HUDEP-2 (cell line): ENCODE measurements around the gene IKZF3.
"Not testable (repeated sequence)": the region's sequence is repeated elsewhere in the genome, so short reads cannot be mapped to it uniquely, and the experiment has no call there.

Source experiments
- DNase-seq, 76 experiments: peaks; one replicate each; lab custom pipeline; 2025; ENCODE audit not compliant: unreplicated experiment in 76 of 76; lab: John Stamatoyannopoulos, UW

Gene IKZF3

DNA sequence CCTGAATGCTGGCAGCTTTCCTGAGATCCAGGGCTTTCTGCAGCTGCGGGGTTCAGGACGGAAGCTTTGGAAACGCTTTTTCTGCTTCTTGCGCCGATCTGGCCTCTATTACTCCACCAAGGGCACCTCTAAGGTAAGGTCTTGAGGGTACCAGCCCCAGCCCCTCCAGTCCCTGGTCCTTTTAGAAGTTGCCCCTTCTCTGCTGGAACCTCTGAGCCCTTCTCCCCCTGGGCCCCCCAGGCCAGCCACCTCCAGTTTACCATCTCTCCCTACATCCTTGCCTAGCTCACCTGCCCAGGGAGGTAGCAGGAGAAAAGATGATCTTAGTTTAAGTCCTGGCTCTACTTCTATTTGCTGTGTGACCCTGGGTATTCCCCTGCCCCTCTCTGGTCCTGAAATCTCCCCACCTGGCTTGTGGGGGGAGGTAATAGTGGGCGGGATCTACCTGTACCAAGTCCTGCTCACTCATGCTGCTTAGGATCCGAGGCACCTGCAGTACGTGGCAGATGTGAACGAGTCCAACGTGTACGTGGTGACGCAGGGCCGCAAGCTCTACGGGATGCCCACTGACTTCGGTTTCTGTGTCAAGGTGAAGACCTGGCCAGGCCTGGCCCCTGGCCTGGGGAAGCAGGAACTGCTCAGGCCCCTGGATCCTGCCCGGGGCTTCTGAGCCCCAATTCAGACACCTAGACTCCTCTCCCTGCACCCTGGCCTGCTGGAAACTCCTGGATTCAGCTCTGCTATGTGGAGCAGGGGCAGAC is 119.9 kb downstream of the IKZF3 start:
- no peak for DNase-seq

GRCh38 chr17:39742856-39743436 is 121.2 kb downstream of the IKZF3 start:
- peak in 1 of 76 experiments; percentile 6 for DNase-seq

GRCh38 chr17:39742126-39742855 is 121.8 kb downstream of the IKZF3 start:
- no peak for DNase-seq

DNA sequence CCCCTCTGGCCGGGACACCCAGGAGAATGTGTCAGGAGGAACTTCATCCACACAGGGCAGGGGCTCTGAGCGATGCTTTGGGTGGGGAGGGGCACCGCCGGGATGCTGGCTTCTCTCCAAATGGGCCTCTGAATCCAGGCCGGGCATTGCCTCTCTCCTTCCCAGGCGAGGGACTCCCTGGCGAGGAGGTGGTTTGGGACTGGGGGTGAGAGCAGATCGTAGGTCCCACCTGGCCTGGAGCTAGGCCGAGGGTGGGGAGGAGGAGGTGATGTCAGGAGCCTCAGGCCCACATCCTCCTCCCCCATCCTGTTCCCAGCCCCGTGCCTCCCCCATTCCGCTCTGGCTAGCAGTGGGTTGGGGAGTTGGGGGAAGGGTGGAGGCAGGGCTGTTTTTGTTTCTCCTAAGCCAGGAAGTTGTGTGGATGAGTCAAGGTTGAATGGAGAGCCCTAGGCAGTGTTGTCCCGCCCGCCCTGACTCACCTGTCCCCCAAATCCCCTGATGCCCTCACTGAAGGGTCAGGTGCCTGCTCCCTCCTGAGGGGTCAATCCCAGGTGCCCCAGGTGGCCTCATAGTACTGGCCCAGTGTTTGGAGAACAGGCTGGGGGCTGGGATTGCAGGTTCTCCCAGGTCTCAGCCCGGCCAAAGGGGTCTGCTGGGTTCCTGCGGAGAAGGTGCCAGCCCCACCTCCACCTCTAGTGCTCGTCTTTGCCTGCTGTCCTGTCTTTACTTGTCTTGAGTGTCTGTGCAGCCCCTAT is 123.6 kb downstream of the IKZF3 start:
- DNase-seq = no peak

GRCh38 chr17:39739885-39740356 is 124.2 kb downstream of the IKZF3 start:
- DNase-seq = no peak

GRCh38 chr17:39738983-39739884 is 124.9 kb downstream of the IKZF3 start:
- no peak for DNase-seq

DNA sequence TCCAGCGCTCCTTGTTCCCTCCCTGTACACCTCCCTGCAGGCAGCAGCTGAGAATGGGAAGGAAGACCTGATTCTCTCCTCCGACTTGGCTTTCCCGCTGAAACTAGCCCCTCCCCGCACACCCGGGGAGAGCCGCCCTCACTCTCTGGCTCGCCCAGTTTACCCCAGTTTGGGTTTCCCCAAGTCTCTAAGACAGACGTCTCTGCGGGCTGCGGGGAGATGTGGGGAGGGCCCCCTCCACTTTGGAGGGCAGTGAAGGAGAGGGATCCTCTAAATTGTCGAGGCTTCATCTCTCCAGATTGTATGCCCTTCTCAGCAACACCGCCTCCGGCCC is 125.6 kb downstream of the IKZF3 start:
- no peak for DNase-seq

DNA sequence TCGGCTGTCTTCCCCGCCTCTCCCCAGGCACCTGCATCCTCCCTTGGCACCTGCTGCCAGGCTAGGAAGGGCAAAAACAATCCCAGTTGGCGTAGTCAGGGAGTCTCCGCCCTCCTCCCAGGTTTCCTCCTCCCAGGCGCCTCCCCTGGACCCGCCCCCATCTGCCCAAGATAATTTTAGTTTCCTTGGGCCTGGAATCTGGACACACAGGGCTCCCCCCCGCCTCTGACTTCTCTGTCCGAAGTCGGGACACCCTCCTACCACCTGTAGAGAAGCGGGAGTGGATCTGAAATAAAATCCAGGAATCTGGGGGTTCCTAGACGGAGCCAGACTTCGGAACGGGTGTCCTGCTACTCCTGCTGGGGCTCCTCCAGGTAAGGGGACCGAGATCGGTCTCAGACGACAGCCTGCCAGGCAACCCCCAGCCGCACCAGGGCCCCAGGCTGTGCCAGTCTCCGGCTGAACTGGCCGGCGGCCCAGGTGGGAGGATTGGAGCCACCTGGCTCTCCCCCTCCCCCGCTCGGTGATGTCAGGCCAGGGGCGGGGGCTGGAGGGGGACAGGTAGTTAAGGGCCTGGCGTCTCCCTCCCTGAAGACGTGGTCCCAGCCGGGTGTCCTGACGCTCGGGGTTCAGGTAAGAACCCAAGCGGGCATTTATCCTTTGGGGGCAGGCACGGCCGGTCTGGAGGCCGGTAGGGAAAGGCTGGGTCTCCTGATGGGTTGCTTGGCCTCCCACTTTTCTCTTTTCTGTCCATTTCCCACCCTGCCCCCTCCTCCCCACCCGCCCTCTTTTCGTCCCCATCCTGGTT is 126.1 kb downstream of the IKZF3 start, which contains the start of gene GRB7:
Gene GRB7, plus strand, starts transcription at position 179 of the 808 bp plus-strand sequence. CDS start 4,364 bp downstream, outside the sequence.
- no peak for DNase-seq

GRCh38 chr17:39737206-39737759 is 126.8 kb downstream of the IKZF3 start:
- no peak for DNase-seq

DNA sequence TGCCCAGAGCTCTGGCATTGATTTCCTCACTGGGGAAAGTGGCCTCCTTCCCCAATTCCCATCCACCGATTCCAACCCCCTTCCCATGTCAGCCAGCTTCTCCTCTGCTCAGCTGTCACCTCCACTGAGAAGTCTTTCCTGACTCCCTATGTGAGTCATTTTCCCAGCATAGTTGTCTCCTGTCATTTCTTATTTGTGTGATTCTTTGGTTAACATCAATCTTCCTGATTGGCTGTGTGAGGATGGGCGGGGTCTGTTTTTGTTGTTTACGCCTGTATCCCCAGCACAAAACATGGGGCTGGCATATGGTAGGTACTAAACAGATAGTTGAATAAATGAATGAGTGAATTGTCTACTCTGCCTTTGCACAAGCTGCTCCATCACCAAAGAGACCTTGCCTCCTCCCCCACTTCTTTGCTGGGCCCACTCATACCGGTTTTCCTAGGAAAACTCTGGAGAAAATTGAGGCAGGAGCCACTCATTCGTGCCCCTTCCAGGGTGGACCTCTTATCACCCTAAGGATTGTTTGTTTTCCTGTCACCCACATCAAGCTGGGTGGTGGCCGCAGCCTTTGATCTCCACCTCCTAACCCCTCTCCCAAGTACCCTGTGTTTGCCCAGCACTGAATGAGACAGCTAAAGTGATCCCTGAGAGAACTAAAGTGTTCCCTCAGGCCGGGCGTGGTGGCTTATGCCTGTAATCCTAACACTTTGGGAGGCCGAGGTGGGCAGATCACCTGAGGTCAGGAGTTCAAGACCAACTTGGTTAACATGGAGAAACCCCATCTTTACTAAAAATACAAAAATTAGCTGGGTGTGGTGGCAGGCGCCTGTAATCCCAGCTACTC is 127.6 kb downstream of the IKZF3 start:
- DNase-seq = no peak

DNA sequence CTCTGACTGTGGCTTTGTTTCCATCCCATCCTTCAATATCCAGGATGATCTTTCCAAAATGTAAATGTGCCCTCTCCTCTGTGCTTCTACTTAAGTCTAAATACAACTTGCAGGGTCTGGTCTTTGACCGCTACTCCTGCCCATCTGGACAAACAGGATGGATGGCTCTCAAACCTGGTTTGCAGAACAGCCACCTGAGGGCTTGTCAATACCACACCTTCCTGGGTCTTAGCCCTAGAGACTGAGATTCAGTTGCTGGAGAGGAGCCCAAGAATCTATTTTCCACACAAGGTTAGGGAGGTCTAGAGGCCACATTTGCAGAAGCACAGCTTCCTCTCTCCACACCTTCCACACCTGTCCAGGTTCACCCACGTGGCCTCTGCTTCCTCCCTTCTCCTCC is 128.2 kb downstream of the IKZF3 start:
- DNase-seq = no peak

DNA sequence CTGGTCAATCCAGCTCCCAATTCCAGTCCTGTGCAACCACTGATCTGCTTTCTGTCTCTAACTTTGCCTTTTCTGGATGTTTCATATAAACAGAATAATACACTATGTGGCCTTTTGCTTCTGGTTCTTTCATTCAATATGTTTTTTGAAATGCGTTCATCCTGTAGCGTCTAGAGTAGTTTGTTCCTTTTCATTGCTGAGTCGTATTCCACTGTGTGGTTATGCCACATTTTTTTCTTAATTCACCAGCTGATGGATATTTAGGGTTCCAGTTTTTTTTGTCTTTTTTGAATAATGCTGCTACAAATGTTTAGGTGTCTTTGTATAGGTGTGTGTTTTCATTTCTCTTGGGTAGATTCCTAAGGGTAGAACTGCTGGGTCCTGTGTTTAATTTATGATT is 131.5 kb downstream of the IKZF3 start:
- DNase-seq = no peak

GRCh38 chr17:39730095-39730921 is 133.8 kb downstream of the IKZF3 start, which contains the start of gene MIEN1:
MIEN1 (minus strand) TSS chr17:39730532; CDS start chr17:39730495, 37 bp downstream.
- peak in 71 of 76 experiments; percentile 19 to 95 (median 80) for DNase-seq

GRCh38 chr17:39729280-39729851 is 134.7 kb downstream of the IKZF3 start:
- DNase-seq = no peak

DNA sequence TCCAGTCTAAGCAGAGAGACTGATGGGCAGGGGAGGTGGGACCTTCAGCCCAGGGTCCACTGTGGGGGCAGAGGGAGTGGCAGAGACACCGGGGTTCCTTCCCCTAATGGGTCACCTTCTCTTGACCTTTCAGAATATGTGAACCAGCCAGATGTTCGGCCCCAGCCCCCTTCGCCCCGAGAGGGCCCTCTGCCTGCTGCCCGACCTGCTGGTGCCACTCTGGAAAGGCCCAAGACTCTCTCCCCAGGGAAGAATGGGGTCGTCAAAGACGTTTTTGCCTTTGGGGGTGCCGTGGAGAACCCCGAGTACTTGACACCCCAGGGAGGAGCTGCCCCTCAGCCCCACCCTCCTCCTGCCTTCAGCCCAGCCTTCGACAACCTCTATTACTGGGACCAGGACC is 136.6 kb downstream of the IKZF3 start:
- no peak for DNase-seq

- DNase-seq = no peak
Observed at GRCh38 chr17:39726617-39727016, 137.5 kb downstream of the IKZF3 start.

DNA sequence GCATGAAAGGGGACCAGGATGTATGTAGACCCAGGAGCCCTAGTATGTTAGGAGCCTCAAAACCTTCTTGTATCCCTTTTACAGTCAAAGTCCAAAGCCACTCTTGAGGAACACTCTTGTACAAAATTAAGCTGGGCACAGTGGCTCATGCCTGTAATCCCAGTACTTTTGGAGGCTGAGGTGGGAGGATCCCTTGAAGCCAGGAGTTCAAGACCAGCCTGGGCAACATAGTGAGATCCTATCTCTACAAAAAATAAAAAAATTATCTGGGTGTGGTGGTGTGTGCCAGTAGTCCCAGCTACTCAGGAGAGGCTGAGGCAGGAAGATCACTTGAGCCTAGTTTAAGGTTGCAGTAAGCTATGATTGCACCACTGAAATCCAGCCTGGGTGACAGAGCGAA is 138.2 kb downstream of the IKZF3 start:
- DNase-seq = not testable (repeated sequence)
